Neural cell (in vitro differentiated cells): Measurements from ENCODE around the gene POU6F2. TPM values are rescaled to one million over a fixed set of nuclear protein-coding genes. Genes with fewer than 3 reads are reported as not detected.

Source experiments
- H2AFZ ChIP-seq: fragments of 200-600, 300-800 bp; sonication (generic), shearing (Covaris generic); 2 replicates; pipeline ENCODE4 v1.6.0; 2014; ENCODE audit warnings: low read depth, mild to moderate bottlenecking, antibody characterized with exemption, low read length, moderate library complexity
- H3F3A ChIP-seq: fragments of 200-600 bp; shearing (Covaris generic); 2 replicates; pipeline ENCODE4 v1.6.1; 2016; ENCODE audit warnings: mild to moderate bottlenecking, moderate library complexity, mixed read lengths, antibody characterized with exemption, low read length; ENCODE audit not compliant: insufficient read depth, poor library complexity, severe bottlenecking
- H3K27ac ChIP-seq: fragments of 200-600, 300-800 bp; sonication (generic), shearing (Covaris generic); 2 replicates; pipeline ENCODE4 v1.5.1; 2014; ENCODE audit warnings: mild to moderate bottlenecking, low read length, moderate library complexity
- H3K27me3 ChIP-seq: fragments of 300-800, 200-600 bp; sonication (generic), shearing (Covaris generic); 2 replicates; pipeline ENCODE4 v1.6.0; 2014; ENCODE audit warnings: mild to moderate bottlenecking, low read depth, low read length, moderate library complexity; ENCODE audit not compliant: insufficient read depth
- H3K36me3 ChIP-seq: fragments of 300-800, 200-600 bp; sonication (generic), shearing (Covaris generic); 2 replicates; pipeline ENCODE4 v1.5.1; 2014; ENCODE audit warnings: mild to moderate bottlenecking, antibody characterized with exemption, low read length, moderate library complexity; ENCODE audit not compliant: insufficient read depth
- H3K4me2 ChIP-seq: fragments of 300-800, 200-600 bp; sonication (generic), shearing (Covaris generic); 2 replicates; pipeline ENCODE4 v1.6.0; 2014; ENCODE audit warnings: mild to moderate bottlenecking, low read length
- H3K4me3 ChIP-seq: fragments of 300-800, 200-600 bp; sonication (generic), shearing (Covaris generic); 2 replicates; pipeline ENCODE4 v1.5.1; 2014; ENCODE audit warnings: mild to moderate bottlenecking, low read length, moderate library complexity
- H3K79me2 ChIP-seq: fragments of 200-600 bp; shearing (Covaris generic); replicated peaks from 2 replicates; pipeline ENCODE4 v1.6.0; 2014; ENCODE audit warnings: mild to moderate bottlenecking, low read length, moderate library complexity; ENCODE audit not compliant: insufficient read depth
- H3K9ac ChIP-seq: fragments of 300-800, 200-600 bp; sonication (generic), shearing (Covaris generic); 2 replicates; pipeline ENCODE4 v1.6.1; 2016; ENCODE audit warnings: mild to moderate bottlenecking, low read length, mixed read lengths
- H3K9me2 ChIP-seq: fragments of 200-600 bp; shearing (Covaris generic); 2 replicates; pipeline ENCODE4 v1.6.1; 2016; ENCODE audit warnings: mild to moderate bottlenecking, low read length, mixed read lengths; ENCODE audit not compliant: insufficient read depth
- H3K9me3 ChIP-seq: fragments of 200-600, 300-800 bp; sonication (generic), shearing (Covaris generic); 2 replicates; pipeline ENCODE4 v1.6.1; 2016; ENCODE audit warnings: mild to moderate bottlenecking, mixed run types, low read length, moderate library complexity, mixed read lengths
- H4K20me1 ChIP-seq: fragments of 200-600 bp; shearing (Covaris generic); 2 replicates; pipeline ENCODE4 v1.6.1; 2016; ENCODE audit warnings: mild to moderate bottlenecking, mixed run types; ENCODE audit not compliant: insufficient read depth
- EP300 ChIP-seq: fragments of 450-650 bp; conservative IDR thresholded peaks from 2 replicates; pipeline ENCODE4 v1.6.1; 2014; ENCODE audit warnings: antibody characterized with exemption, mild to moderate bottlenecking, moderate library complexity; ENCODE audit not compliant: poor library complexity, severe bottlenecking
- EZH2 ChIP-seq: fragments of 200-600, 300-800 bp; shearing (Covaris generic), sonication (generic); IDR thresholded peaks from 2 replicates; pipeline ENCODE4 v1.6.1; 2014; ENCODE audit warnings: antibody characterized with exemption, low read length, borderline replicate concordance, mild to moderate bottlenecking; ENCODE audit not compliant: insufficient read depth, poor library complexity, severe bottlenecking
- MXI1 ChIP-seq: fragments of 450-650 bp; conservative IDR thresholded peaks from 2 replicates; pipeline ENCODE4 v1.6.1; 2014; ENCODE audit warnings: antibody characterized with exemption, mild to moderate bottlenecking; ENCODE audit not compliant: poor library complexity, severe bottlenecking
- POLR2AphosphoS5 ChIP-seq: IDR thresholded peaks from 2 replicates; pipeline ENCODE4 v1.6.1; 2012
- RAD21 ChIP-seq: fragments of 450-650 bp; conservative IDR thresholded peaks from 2 replicates; pipeline ENCODE4 v1.6.1; 2014; ENCODE audit warnings: antibody characterized with exemption, mild to moderate bottlenecking, moderate library complexity
- SMC3 ChIP-seq: fragments of 450-650 bp; conservative IDR thresholded peaks from 2 replicates; pipeline ENCODE4 v1.6.1; 2014; ENCODE audit warnings: antibody characterized with exemption, mild to moderate bottlenecking, moderate library complexity; ENCODE audit not compliant: poor library complexity
- TAF1 ChIP-seq: IDR thresholded peaks from 2 replicates; pipeline ENCODE4 v1.6.1; 2012; ENCODE audit warnings: low read depth
- polyA plus RNA-seq: library from polyadenylated mRNA; depleted of rRNA; stranded (reverse); fragments of >200 nt; gene quantifications from 2 replicates; pipeline ENCODE4 v1.2.3, GENCODE V29; 2014
- TF ChIP-seq, protein P1 (sequence below): fragments of 450-650 bp; IDR thresholded peaks from 2 replicates; pipeline ENCODE4 v1.5.1; 2014; ENCODE audit warnings: antibody characterized with exemption, mild to moderate bottlenecking, moderate library complexity; ENCODE audit not compliant: poor library complexity, severe bottlenecking
- TF ChIP-seq, protein P2 (sequence below): IDR thresholded peaks from 2 replicates; pipeline ENCODE4 v1.6.1; 2012; ENCODE audit warnings: borderline replicate concordance

POU6F2 gene
- polyA plus RNA-seq, 1 donor from 2014 or later = 2.8 TPM

DNA sequence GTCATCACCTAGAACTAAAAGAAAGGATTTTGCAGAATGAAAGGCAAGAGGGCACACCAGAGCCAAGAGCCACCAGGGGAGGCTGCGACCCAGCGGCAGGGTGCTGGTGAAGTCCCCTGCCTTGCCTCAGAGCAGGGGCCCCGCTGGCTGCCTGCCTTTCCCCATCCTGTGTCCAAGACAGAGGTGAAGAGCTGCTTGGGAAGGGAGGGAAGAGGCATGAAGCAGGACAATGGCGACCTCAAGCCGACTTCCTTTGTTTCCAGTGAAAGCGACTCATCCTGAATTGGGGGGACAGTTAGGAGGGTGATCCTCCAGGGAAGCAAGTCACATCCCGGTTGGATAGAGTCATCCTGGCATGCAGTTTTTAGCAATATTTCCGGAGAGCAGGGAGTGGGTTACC, 333.0 kb downstream of the POU6F2 start:
- H3K4me3 ChIP-seq = no peak overlapping the region
- H3K27me3 ChIP-seq = no peaks in the 10 kb centered on the region
- no peaks in the 10 kb centered on the region for H3K9me3 ChIP-seq
- no peaks in the 10 kb centered on the region for H3F3A ChIP-seq
- no peaks in the 10 kb centered on the region for H4K20me1 ChIP-seq
- H3K36me3 ChIP-seq = no peaks in the 10 kb centered on the region
- H2AFZ ChIP-seq = no peak overlapping the region
- H3K4me2 ChIP-seq = no peak overlapping the region
- TF ChIP-seq POLR2AphosphoS5 (no peak), TAF1 (no peak), MXI1 (no peak), EP300 (no peak), SMC3 (no peak), EZH2 (no peak), RAD21 (no peak)
- TF ChIP-seq, protein P1, sequence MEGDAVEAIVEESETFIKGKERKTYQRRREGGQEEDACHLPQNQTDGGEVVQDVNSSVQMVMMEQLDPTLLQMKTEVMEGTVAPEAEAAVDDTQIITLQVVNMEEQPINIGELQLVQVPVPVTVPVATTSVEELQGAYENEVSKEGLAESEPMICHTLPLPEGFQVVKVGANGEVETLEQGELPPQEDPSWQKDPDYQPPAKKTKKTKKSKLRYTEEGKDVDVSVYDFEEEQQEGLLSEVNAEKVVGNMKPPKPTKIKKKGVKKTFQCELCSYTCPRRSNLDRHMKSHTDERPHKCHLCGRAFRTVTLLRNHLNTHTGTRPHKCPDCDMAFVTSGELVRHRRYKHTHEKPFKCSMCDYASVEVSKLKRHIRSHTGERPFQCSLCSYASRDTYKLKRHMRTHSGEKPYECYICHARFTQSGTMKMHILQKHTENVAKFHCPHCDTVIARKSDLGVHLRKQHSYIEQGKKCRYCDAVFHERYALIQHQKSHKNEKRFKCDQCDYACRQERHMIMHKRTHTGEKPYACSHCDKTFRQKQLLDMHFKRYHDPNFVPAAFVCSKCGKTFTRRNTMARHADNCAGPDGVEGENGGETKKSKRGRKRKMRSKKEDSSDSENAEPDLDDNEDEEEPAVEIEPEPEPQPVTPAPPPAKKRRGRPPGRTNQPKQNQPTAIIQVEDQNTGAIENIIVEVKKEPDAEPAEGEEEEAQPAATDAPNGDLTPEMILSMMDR = no peak
- TF ChIP-seq, protein P2, sequence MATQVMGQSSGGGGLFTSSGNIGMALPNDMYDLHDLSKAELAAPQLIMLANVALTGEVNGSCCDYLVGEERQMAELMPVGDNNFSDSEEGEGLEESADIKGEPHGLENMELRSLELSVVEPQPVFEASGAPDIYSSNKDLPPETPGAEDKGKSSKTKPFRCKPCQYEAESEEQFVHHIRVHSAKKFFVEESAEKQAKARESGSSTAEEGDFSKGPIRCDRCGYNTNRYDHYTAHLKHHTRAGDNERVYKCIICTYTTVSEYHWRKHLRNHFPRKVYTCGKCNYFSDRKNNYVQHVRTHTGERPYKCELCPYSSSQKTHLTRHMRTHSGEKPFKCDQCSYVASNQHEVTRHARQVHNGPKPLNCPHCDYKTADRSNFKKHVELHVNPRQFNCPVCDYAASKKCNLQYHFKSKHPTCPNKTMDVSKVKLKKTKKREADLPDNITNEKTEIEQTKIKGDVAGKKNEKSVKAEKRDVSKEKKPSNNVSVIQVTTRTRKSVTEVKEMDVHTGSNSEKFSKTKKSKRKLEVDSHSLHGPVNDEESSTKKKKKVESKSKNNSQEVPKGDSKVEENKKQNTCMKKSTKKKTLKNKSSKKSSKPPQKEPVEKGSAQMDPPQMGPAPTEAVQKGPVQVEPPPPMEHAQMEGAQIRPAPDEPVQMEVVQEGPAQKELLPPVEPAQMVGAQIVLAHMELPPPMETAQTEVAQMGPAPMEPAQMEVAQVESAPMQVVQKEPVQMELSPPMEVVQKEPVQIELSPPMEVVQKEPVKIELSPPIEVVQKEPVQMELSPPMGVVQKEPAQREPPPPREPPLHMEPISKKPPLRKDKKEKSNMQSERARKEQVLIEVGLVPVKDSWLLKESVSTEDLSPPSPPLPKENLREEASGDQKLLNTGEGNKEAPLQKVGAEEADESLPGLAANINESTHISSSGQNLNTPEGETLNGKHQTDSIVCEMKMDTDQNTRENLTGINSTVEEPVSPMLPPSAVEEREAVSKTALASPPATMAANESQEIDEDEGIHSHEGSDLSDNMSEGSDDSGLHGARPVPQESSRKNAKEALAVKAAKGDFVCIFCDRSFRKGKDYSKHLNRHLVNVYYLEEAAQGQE = no peak
- H3K9me2 ChIP-seq = no peaks in the 10 kb centered on the region
- H3K79me2 ChIP-seq = no peaks in the 10 kb centered on the region
- H3K9ac ChIP-seq = no peak overlapping the region
- H3K27ac ChIP-seq = no peak overlapping the region

DNA sequence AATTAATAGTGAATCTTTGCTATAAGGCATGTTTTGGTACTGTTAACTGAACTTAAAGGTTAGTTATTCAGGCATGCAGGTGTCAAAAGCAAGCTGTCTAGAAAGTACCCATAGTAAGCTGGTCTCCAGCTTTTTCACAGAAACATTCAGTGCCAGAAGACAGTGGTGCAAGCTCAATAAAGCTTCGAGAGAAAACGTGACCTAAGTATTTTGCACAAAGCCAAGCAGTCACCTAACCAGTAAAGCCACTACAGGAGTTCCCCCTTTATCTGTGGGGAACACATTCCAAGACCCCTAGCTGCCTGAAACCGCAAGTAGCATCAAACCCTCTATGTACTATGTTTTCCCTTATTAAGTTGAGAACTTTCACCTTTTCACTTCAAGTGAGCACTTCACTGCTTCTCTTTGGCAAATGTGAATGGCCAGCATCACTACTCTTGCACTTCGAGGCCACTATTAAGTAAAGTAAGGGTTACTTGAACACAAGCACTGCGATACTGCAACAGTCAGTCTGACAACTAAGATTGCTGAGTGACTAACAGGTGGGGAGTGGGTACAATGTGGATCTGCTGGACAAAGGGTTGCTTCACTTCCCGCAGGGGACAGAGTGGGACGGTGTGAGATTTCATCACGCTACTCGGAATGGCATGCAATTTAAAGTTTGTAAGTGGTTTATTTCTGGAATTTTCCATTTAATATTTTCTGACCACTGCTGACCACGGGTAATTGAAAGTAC, 334.7 kb downstream of the POU6F2 start:
- no peaks in the 10 kb centered on the region for H3K9me3 ChIP-seq
- H3K4me3 ChIP-seq = no peak overlapping the region
- H3K9ac ChIP-seq = no peak overlapping the region
- H3K4me2 ChIP-seq = no peak overlapping the region
- H3K27me3 ChIP-seq = no peaks in the 10 kb centered on the region
- H4K20me1 ChIP-seq = no peaks in the 10 kb centered on the region
- no peaks in the 10 kb centered on the region for H3K79me2 ChIP-seq
- H3K36me3 ChIP-seq = no peaks in the 10 kb centered on the region
- H3K27ac ChIP-seq = no peak overlapping the region
- H3K9me2 ChIP-seq = no peaks in the 10 kb centered on the region
- no peak for TF ChIP-seq POLR2AphosphoS5
- TF ChIP-seq, protein P2 = no peak
- no peak for TF ChIP-seq EZH2
- no peak for TF ChIP-seq RAD21
- TF ChIP-seq, protein P1 = no peak
- TF ChIP-seq SMC3 = no peak
- no peak for TF ChIP-seq TAF1
- no peak for TF ChIP-seq MXI1
- TF ChIP-seq EP300 = no peak
- H2AFZ ChIP-seq = no peak overlapping the region
- no peaks in the 10 kb centered on the region for H3F3A ChIP-seq
